Lung microvascular endothelial cell (primary cell): ENCODE results near the gene LTBR. TPM values are rescaled to one million over a fixed set of nuclear protein-coding genes. Genes with fewer than 3 reads are reported as not detected.
"Not testable (repeated sequence)": the region's sequence is repeated elsewhere in the genome, so short reads cannot be mapped to it uniquely, and the experiment has no call there.

Source experiments
- DNase-seq, 2 donors: peaks; one replicate each; pipeline versions ENCODE4 v3.0.0 to v3.0.0-alpha.2; 2010; ENCODE audit warnings: low read depth in 2 of 2
- total RNA-seq: library from RNA; depleted of rRNA; stranded (reverse); fragments of >200 nt; gene quantifications from 2 replicates; pipeline ENCODE4 v1.2.1, GENCODE V29; 2014

LTBR gene
- total RNA-seq, 1 donor from 2014 or later, result 49.2 TPM

GRCh38 chr12:6424866-6425265 is 40.9 kb downstream of the LTBR start:
- no peak for DNase-seq

- peak in 1 of 2 donors; percentile 7 for DNase-seq
Observed at GRCh38 chr12:6425590-6426531, 41.9 kb downstream of the LTBR start.

GRCh38 chr12:6426882-6427671 is 43.1 kb downstream of the LTBR start:
- peak; percentile 37 to 53 for DNase-seq

GRCh38 chr12:6427796-6428195 is 43.8 kb downstream of the LTBR start:
- not testable (repeated sequence) for DNase-seq

GRCh38 chr12:6428326-6428725 is 44.4 kb downstream of the LTBR start:
- DNase-seq, result no peak

- peak; percentile 98 for DNase-seq
Observed at GRCh38 chr12:6430124-6430989, 46.4 kb downstream of the LTBR start.

GRCh38 chr12:6432991-6433390 is 49.0 kb downstream of the LTBR start:
- DNase-seq, result no peak

GRCh38 chr12:6434205-6435140 is 50.5 kb downstream of the LTBR start:
- no peak for DNase-seq

GRCh38 chr12:6435961-6436715 is 52.2 kb downstream of the LTBR start:
- no peak for DNase-seq

GRCh38 chr12:6437586-6437985 is 53.6 kb downstream of the LTBR start:
- no peak for DNase-seq

- no peak for DNase-seq
Observed at GRCh38 chr12:6438345-6438744, 54.4 kb downstream of the LTBR start.

- peak in 1 of 2 donors; percentile 28 for DNase-seq
Observed at GRCh38 chr12:6440391-6440790, 56.4 kb downstream of the LTBR start.

Other genes with a start within 250 kb of the LTBR start
- 799 and 1,196 TPM in 2 replicates for gene CD9, start 183.8 kb upstream of the LTBR start, total RNA-seq
- not detected in 2 replicates for gene PLEKHG6, start 73.5 kb upstream of the LTBR start, total RNA-seq
- gene TNFRSF1A, start 42.1 kb upstream of the LTBR start, total RNA-seq, result 37.5 and 55.6 TPM in 2 replicates
- gene SCNN1A, start 8.6 kb upstream of the LTBR start, total RNA-seq, result 0.20 and 0.22 TPM in 2 replicates
- not detected in 2 replicates for gene CD27, start 60.8 kb downstream of the LTBR start, total RNA-seq
- gene TAPBPL, start 67.9 kb downstream of the LTBR start, total RNA-seq, result 6.5 and 19.6 TPM in 2 replicates
- gene VAMP1, start 86.5 kb downstream of the LTBR start, total RNA-seq, result 2.6 and 5.0 TPM in 2 replicates
- 121 and 130 TPM in 2 replicates for gene MRPL51, start 109.1 kb downstream of the LTBR start, total RNA-seq
- 15.3 and 32.9 TPM in 2 replicates for gene NCAPD2, start 109.9 kb downstream of the LTBR start, total RNA-seq
- gene GAPDH, start 150.4 kb downstream of the LTBR start, total RNA-seq, result 3,072 and 3,739 TPM in 2 replicates
- 6.3 and 8.5 TPM in 2 replicates for gene IFFO1, start 171.9 kb downstream of the LTBR start, total RNA-seq
- gene NOP2, start 184.1 kb downstream of the LTBR start, total RNA-seq, result 7.4 and 11.7 TPM in 2 replicates
- 155 and 187 TPM in 2 replicates for gene CHD4, start 223.2 kb downstream of the LTBR start, total RNA-seq